Measurements from ENCODE around the gene RPS6KA2.

The RPS6KA2 gene

DNA sequence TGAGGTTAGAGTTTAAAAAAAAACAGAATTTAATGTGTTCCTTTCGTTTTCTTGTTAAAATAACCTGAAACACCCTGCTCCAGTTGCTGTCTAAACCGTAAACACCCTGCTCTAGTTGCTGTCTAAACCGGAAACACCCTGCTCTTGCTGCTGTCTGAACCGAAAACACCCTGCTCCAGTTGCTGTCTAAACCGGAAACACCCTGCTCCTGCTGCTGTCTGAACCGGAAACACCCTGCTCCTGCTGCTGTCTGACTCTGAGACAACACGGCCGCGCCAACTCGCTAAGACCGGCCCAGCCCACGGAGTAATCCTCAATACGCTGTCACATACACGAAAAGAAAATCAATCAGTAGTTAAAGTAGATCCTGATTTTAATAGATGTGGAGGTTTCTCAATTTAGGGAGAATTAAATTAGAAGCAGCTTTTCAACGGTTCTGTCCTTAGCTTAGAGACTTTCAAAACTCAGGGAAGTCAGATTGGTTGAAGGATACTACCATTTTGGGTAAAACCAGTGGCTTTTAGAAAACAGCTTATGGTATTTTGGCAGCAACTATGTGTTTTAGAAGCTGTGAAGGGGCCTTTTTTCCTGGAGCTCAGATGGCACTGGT, 138.9 kb downstream of the RPS6KA2 start:
- no peaks in the 10 kb centered on the region for H3K9me3 ChIP-seq (ENCODE audit: low read depth, low read length)
- H3K27ac ChIP-seq: peak overlapping the region; percentile 89
- DNase-seq (ENCODE audit: low read depth, low spot score): peak; percentile 50
- H3K36me3 ChIP-seq (ENCODE audit: insufficient read depth, low read length): no peaks in the 10 kb centered on the region; the same call in 1 of the 2 replicates
- peak overlapping the region; percentile 52 for H3K9ac ChIP-seq (ENCODE audit: insufficient read length)
- TF ChIP-seq EZH2 (IDR thresholded peaks at IDR 0.05): no peak
- TF ChIP-seq POLR2AphosphoS5 (IDR thresholded peaks at IDR 0.05; ENCODE audit: borderline replicate concordance, low read depth, low read length): peak; percentile 41; the same call in 1 of the 2 replicates
- TF ChIP-seq FOXP2 (optimal IDR thresholded peaks at IDR 0.05; ENCODE audit: control extremely low read depth, extremely low read length, insufficient read depth): peak; percentile 49
- peak overlapping the region; percentile 70 for H3K4me3 ChIP-seq

DNA sequence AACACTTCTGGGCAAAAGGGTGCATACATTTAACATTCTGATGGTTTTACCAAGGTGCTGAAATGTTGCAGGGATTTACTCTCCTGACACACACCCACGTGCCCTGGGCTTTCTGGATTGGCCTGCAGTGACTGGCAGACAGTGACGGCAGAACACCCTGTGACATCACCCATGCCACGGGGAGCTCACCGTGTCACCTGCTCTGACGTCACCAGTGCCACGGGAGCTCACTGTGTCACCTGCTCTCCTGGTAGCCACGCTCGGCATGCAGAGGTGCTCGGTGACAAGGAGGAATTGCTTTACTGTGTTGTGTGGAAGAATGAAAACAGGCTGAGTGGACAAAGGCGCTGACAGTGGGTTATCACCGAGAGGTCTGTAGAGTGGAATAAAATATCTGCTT, 139.9 kb downstream of the RPS6KA2 start:
- H3K36me3 ChIP-seq (ENCODE audit: insufficient read depth, low read length): no peaks in the 10 kb centered on the region; the same call in 1 of the 2 replicates
- no peak overlapping the region for H3K9ac ChIP-seq (ENCODE audit: insufficient read length)
- H3K27ac ChIP-seq: no peak overlapping the region; the same call in 1 of the 2 replicates
- no peaks in the 10 kb centered on the region for H3K9me3 ChIP-seq (ENCODE audit: low read depth, low read length)
- H3K4me3 ChIP-seq: no peak overlapping the region
- DNase-seq (ENCODE audit: low read depth, low spot score): no peak
- no peak for TF ChIP-seq POLR2AphosphoS5 (IDR thresholded peaks at IDR 0.05; ENCODE audit: borderline replicate concordance, low read depth, low read length)
- TF ChIP-seq FOXP2 (optimal IDR thresholded peaks at IDR 0.05; ENCODE audit: control extremely low read depth, extremely low read length, insufficient read depth): no peak
- no peak for TF ChIP-seq EZH2 (IDR thresholded peaks at IDR 0.05)

DNA sequence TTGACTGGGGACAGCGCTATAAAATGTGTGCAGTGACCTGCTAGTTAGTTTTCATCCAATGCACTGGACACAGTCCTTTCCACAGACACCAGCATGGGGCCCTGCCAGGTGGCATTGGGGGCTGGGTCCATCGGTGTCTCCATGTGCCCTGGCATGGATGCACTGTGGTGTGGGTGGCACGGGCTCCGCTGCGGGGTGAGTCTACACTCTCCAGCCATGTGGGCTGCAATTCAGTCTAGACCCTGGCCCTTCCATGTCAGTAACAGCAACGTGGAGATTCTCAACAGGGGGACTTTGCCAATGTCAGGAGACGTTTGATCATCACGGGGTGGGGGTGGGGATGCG, 140.5 kb downstream of the RPS6KA2 start:
- H3K4me3 ChIP-seq: no peak overlapping the region
- DNase-seq (ENCODE audit: low read depth, low spot score): no peak
- H3K27ac ChIP-seq: no peak overlapping the region
- H3K9me3 ChIP-seq (ENCODE audit: low read depth, low read length): no peaks in the 10 kb centered on the region
- H3K9ac ChIP-seq (ENCODE audit: insufficient read length): no peak overlapping the region
- H3K36me3 ChIP-seq (ENCODE audit: insufficient read depth, low read length): no peaks in the 10 kb centered on the region; the same call in 1 of the 2 replicates
- TF ChIP-seq POLR2AphosphoS5 (IDR thresholded peaks at IDR 0.05; ENCODE audit: borderline replicate concordance, low read depth, low read length): no peak
- no peak for TF ChIP-seq EZH2 (IDR thresholded peaks at IDR 0.05)
- no peak for TF ChIP-seq FOXP2 (optimal IDR thresholded peaks at IDR 0.05; ENCODE audit: control extremely low read depth, extremely low read length, insufficient read depth)

DNA sequence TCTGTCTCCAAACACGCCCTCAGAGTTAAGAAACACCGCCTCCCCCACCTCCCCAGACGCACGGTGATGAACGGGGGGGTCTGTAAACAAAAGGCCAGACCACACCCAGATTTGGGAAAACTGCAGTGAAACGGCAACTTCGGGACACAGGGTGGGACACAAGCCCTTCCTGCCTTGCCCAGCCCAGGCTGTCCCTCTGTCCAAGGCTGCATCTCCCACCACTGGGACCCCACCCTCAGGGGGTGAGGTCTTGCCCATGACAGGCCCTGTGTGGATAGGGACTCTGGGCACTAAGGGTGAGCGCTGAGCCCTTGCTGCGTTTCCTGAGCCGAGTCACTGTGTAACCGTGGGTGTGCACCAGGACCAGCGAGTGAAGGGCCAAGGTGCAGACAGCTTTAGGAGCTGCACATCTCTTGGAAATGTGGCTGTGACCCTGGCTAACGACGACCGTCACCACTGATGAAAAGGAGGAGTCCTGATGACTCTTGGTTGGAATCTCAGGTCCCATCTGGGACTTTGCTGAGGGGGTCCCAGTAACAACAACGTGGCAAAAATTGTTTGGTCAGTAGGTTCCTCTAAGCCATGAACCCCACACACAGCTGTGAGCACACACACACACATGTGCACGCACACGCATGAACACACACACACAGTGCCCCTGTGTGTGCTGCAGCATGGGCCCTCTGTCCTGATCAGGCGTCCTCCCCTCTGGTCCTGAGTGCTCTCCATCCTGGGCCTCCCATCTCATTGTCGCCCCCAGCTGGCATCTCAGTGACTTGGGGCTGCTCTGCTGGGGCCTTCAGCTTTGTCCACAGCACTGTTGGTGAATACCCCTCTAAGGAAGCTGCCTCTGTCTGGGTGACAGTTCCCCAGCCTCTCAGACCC, 141.2 kb downstream of the RPS6KA2 start:
- Histone ChIP-seq H3K9me3 (ENCODE audit: low read depth, low read length) (no peaks in the 10 kb centered on the region), H3K4me3 (no peak overlapping the region), H3K36me3 (ENCODE audit: insufficient read depth, low read length) (no peaks in the 10 kb centered on the region; the same call in 1 of the 2 replicates), H3K9ac (ENCODE audit: insufficient read length) (no peak overlapping the region), H3K27ac (no peak overlapping the region)
- TF ChIP-seq POLR2AphosphoS5 (IDR thresholded peaks at IDR 0.05; ENCODE audit: borderline replicate concordance, low read depth, low read length): no peak
- no peak for TF ChIP-seq EZH2 (IDR thresholded peaks at IDR 0.05)
- TF ChIP-seq FOXP2 (optimal IDR thresholded peaks at IDR 0.05; ENCODE audit: control extremely low read depth, extremely low read length, insufficient read depth): no peak
- DNase-seq (ENCODE audit: low read depth, low spot score): no peak

DNA sequence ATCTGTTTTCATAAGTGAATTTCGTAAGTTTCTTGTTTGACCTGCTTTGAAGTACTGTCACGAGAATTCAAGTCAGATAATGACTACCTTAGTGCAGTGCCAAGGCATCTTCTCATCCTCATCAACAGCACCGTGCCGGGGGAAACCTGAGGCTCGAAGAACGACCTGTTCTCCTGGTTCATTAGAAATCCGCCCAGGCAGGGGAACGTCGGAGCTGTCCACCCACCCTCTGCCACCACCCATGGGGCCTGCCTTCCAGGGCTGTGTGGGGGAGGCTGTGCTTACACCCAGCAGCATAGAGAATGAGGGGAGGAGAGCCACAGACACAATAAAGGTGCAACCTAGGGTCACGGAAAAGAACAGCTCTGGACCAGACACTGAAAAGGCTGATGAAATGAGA, 142.2 kb downstream of the RPS6KA2 start:
- H3K27ac ChIP-seq: no peak overlapping the region
- H3K9ac ChIP-seq (ENCODE audit: insufficient read length): no peak overlapping the region
- DNase-seq (ENCODE audit: low read depth, low spot score): no peak
- H3K36me3 ChIP-seq (ENCODE audit: insufficient read depth, low read length): no peaks in the 10 kb centered on the region; the same call in 1 of the 2 replicates
- TF ChIP-seq EZH2 (IDR thresholded peaks at IDR 0.05) (no peak), FOXP2 (optimal IDR thresholded peaks at IDR 0.05; ENCODE audit: control extremely low read depth, extremely low read length, insufficient read depth) (no peak), POLR2AphosphoS5 (IDR thresholded peaks at IDR 0.05; ENCODE audit: borderline replicate concordance, low read depth, low read length) (no peak)
- no peaks in the 10 kb centered on the region for H3K9me3 ChIP-seq (ENCODE audit: low read depth, low read length)
- no peak overlapping the region for H3K4me3 ChIP-seq

DNA sequence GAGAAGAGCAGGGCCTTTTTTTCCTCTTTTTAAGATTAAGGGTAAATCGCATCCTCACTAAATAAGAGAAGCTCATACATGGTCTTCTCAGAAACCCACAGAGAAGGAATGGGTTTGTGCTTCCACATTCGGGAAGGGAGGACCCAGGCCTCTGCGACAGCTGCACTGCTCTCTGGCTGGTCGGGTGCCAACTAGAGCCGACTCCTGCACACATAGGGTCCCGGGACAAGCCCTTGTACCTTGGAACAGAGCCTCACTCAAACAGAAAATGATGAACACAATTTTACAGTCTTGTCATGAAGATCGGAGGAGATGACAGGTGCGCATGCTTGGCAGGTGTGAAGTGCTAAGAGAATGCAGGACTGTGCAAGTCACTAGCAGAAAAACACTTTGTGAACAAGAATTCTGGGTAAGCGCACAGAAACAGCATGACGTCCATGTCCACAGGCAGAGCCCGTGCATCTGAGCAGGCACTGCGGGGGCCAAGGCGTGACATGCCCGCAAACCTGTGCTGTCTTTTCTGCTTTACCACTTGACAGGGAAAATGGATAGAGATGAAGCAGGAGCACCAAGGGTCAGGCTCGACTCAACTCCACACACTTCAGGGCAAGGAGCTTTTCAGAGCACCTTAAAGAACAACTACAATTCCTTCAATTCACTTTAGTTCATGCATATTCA, 143.3 kb downstream of the RPS6KA2 start:
- H3K9ac ChIP-seq (ENCODE audit: insufficient read length): no peak overlapping the region

DNA sequence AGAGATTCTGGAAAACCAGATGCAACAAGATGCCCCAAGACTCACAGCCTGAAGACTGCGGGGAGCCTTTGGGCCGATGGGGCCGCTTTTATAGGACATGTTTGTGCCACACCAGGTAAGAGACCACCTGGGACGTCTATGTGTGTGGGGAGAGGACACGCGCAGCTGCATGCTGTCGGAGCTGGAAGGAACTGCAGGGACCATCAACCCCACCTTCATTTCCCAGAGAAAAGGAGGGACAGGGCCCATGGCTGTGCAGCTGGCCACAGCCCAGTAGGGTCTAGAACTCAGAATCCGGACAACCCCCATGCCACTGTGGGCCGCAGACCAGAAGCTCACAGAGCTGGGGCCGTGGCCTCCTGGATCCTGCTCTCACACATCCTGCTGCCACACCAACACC, 144.0 kb downstream of the RPS6KA2 start:
- Histone ChIP-seq H3K36me3 (ENCODE audit: insufficient read depth, low read length) (no peaks in the 10 kb centered on the region; the same call in 1 of the 2 replicates), H3K4me3 (no peak overlapping the region)
- no peak for DNase-seq (ENCODE audit: low read depth, low spot score)

More for the DNA sequence above, 143.3 kb downstream of the RPS6KA2 start:
- TF ChIP-seq POLR2AphosphoS5 (IDR thresholded peaks at IDR 0.05; ENCODE audit: borderline replicate concordance, low read depth, low read length): no peak
- no peak for TF ChIP-seq EZH2 (IDR thresholded peaks at IDR 0.05)
- Histone ChIP-seq H3K9me3 (ENCODE audit: low read depth, low read length) (no peaks in the 10 kb centered on the region), H3K36me3 (ENCODE audit: insufficient read depth, low read length) (no peaks in the 10 kb centered on the region; the same call in 1 of the 2 replicates), H3K4me3 (no peak overlapping the region), H3K27ac (no peak overlapping the region)
- DNase-seq (ENCODE audit: low read depth, low spot score): no peak

More for the DNA sequence above, 144.0 kb downstream of the RPS6KA2 start:
- TF ChIP-seq EZH2 (IDR thresholded peaks at IDR 0.05) (no peak), FOXP2 (optimal IDR thresholded peaks at IDR 0.05; ENCODE audit: control extremely low read depth, extremely low read length, insufficient read depth) (no peak), POLR2AphosphoS5 (IDR thresholded peaks at IDR 0.05; ENCODE audit: borderline replicate concordance, low read depth, low read length) (no peak)
- no peaks in the 10 kb centered on the region for H3K9me3 ChIP-seq (ENCODE audit: low read depth, low read length)
- H3K27ac ChIP-seq: no peak overlapping the region
- no peak overlapping the region for H3K9ac ChIP-seq (ENCODE audit: insufficient read length)

All from SK-N-MC (cell line).